GM12872 (cell line): ENCODE data around the gene TXNDC5.

Experiments
- CTCF ChIP-seq: IDR thresholded peaks from 3 replicates; pipeline ENCODE4 v1.5.1; 2011; ENCODE audit warnings: low read depth, mild to moderate bottlenecking, low read length, moderate library complexity; ENCODE audit not compliant: insufficient read depth

TXNDC5 gene

DNA sequence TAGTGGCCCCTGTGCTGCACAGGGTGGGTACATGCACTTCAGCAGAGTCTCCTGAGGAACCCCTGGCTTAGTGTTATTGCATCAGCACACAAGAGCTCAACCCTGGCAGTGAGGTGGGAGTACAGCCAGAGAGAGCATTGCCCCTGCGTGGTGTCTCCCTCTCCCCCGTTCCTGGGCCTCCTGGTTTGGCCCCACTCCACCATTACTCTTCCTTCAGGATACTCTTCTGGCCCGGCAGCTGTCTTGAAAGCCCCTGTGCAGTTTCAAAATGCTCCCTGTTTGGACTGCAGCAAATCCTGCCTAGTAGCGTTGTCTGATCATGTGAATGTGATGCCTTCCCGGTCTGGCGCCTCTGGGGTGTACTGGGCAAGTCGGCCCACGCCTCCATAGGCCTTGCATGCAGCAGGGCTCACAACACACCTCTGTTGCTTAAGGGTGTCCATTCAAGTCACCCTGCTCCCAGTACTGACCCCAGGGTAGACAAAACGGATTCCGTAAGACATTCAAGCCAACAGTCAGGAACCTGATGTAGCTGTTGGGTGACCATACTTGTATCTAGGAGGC, 32.1 kb downstream of the TXNDC5 start:
- no peak for TF ChIP-seq CTCF

GRCh38 chr6:7868926-7869325, 41.7 kb downstream of the TXNDC5 start:
- no peak for TF ChIP-seq CTCF

GRCh38 chr6:7866526-7866925, 44.1 kb downstream of the TXNDC5 start:
- TF ChIP-seq CTCF = no peak

- no peak for TF ChIP-seq CTCF
Observed at GRCh38 chr6:7865781-7866180, 44.8 kb downstream of the TXNDC5 start.

GRCh38 chr6:7859591-7859990, 51.0 kb downstream of the TXNDC5 start:
- no peak for TF ChIP-seq CTCF

DNA sequence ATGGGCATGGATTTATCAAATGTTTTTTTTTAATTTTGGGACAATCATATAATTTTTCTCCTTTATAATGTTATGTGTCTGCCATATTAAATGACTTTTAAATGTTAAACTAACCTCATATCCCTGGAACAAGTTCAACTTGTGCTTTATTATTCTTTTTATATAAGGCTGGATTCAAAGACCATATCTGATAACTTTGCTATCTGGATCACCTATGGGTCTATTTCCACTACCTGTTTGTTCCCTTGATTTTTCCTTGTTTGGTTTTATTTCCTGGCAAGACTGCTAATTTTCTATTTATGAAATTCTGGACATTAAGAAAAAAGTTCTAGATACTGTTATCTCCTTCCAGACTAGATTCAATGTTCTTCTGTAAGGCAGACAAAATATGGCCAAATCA, 58.8 kb downstream of the TXNDC5 start:
- no peak for TF ChIP-seq CTCF

DNA sequence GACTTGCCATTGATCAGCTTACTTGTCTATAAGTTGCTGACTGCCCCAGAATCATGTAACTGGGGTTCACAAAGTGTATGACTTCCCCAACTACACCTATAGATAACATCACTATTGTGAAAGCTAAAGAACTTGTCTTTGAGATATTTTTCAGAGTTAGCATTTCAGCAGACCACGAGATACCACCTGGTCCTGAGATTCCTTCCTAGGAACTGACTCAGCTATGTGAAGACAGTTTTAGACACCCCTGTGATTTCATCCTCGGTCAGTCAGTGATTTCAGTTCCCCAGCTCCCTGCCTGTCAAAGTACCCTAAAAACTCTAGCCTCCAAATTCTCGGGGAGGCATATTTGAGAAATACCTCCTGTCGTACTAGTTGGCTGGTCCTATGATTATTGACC, 62.4 kb downstream of the TXNDC5 start:
- no peak for TF ChIP-seq CTCF
